PC-9 (cell line): ENCODE results near the gene MED20. TPM values are rescaled to one million over a fixed set of nuclear protein-coding genes. Genes with fewer than 3 reads are reported as not detected.

Source experiments
- BruUV-seq: library from RNA; stranded (reverse); fragments of 400-500 nt; replicated peaks from 2 replicates; lab custom pipeline; 2021; lab: Mats Ljungman, UMichigan
- CTCF ChIA-PET: fragments of 300-600 bp; sonication (Branson Sonifier 250); formaldehyde crosslinking; loops from one replicate; lab custom pipeline; 2022; ENCODE audit warnings: antibody characterized with exemption; lab: Charles Lee
- POLR2A ChIA-PET: fragments of 300-600 bp; sonication (Branson Sonifier 250); formaldehyde crosslinking; loops from one replicate; lab custom pipeline; 2022; ENCODE audit warnings: antibody characterized with exemption; ENCODE audit not compliant: unreplicated experiment; lab: Charles Lee
- DNase-seq, 2 experiments: peaks; one replicate each; pipeline versions ENCODE4 v3.0.0 to v3.0.0-alpha.2; 2015 to 2022; ENCODE audit warnings: mixed read lengths in 1 of 2
- H2AFZ ChIP-seq: fragments of 200-600 bp; sonication (generic); 2 replicates; pipeline ENCODE4 v1.8.1; 2017; ENCODE audit warnings: antibody characterized with exemption
- H3F3A ChIP-seq: fragments of 200-600 bp; sonication (generic); 2 replicates; pipeline ENCODE4 v1.8.1; 2017; ENCODE audit warnings: antibody characterized with exemption, mild to moderate bottlenecking, low read depth; ENCODE audit not compliant: insufficient read depth
- H3K27ac ChIP-seq: fragments of 200-600 bp; sonication (generic); 2 replicates; pipeline ENCODE4 v1.6.1; 2016; ENCODE audit warnings: mixed run types
- H3K27me3 ChIP-seq: fragments of 200-600 bp; sonication (generic); 2 replicates; pipeline ENCODE4 v1.6.1; 2016; ENCODE audit warnings: low read depth, mixed run types; ENCODE audit not compliant: insufficient read depth
- H3K36me3 ChIP-seq: fragments of 200-600 bp; sonication (generic); 2 replicates; pipeline ENCODE4 v1.6.1; 2016; ENCODE audit warnings: low read depth, mixed run types
- H3K4me1 ChIP-seq: fragments of 200-600 bp; sonication (generic); replicated peaks from 2 replicates; pipeline ENCODE4 v1.6.1; 2016; ENCODE audit warnings: mixed run types; ENCODE audit not compliant: insufficient read depth
- H3K4me2 ChIP-seq: fragments of 200-600 bp; sonication (generic); 2 replicates; pipeline ENCODE4 v1.6.1; 2017; ENCODE audit warnings: mixed run types
- H3K4me3 ChIP-seq: fragments of 200-600 bp; sonication (generic); 2 replicates; pipeline ENCODE4 v1.6.1; 2016; ENCODE audit warnings: mixed run types
- H3K79me2 ChIP-seq: fragments of 200-600 bp; sonication (generic); 2 replicates; pipeline ENCODE4 v1.6.1; 2017; ENCODE audit warnings: low read depth, mixed run types
- H3K9me2 ChIP-seq: fragments of 200-600 bp; sonication (generic); 2 replicates; pipeline ENCODE4 v1.8.1; 2017; ENCODE audit warnings: mild to moderate bottlenecking; ENCODE audit not compliant: insufficient read depth
- H3K9me3 ChIP-seq: fragments of 200-600 bp; sonication (generic); 2 replicates; pipeline ENCODE4 v1.8.1; 2016; ENCODE audit warnings: low read depth; ENCODE audit not compliant: insufficient read depth
- H4K20me1 ChIP-seq: fragments of 200-600 bp; sonication (generic); 2 replicates; pipeline ENCODE4 v1.8.1; 2017; ENCODE audit not compliant: insufficient read depth
- CTCF ChIP-seq: fragments of 200-600 bp; sonication (generic); conservative IDR thresholded peaks from 2 replicates; pipeline ENCODE4 v1.6.1; 2017; ENCODE audit warnings: mixed run types, antibody characterized with exemption, mild to moderate bottlenecking, moderate library complexity
- EZH2 ChIP-seq: fragments of 200-600 bp; sonication (generic); IDR thresholded peaks from 2 replicates; pipeline ENCODE4 v1.8.0; 2017; ENCODE audit warnings: antibody characterized with exemption, low read depth
- intact Hi-C: fragments of 100-400 bp; cut with micrococcal nuclease; formaldehyde crosslinking; loops from one replicate; pipeline ENCODE4 v1.10.0; 2022; ENCODE audit not compliant: unreplicated experiment
- total RNA-seq: library from RNA; stranded (reverse); gene quantifications from 2 replicates; pipeline ENCODE4 v1.2.3, GENCODE V29; 2021

MED20 gene
- total RNA-seq, 1 experiment from 2014 or later: 45.8 TPM

- POLR2A ChIA-PET: interaction anchor here (0.7 kb wide), 1 partner anchor 507 kb away, joined by 3 read pairs; no protein-coding TSS in a partner anchor
- Histone ChIP-seq H3K4me1 (peaks cover 12% of the 10 kb centered on the region), H3K4me3 (no peak overlapping the region), H2AFZ (no peak overlapping the region), H3K4me2 (no peak overlapping the region), H4K20me1 (no peaks in the 10 kb centered on the region), H3F3A (peaks cover 12% of the 10 kb centered on the region; the same call in 1 of the 2 replicates), H3K79me2 (no peaks in the 10 kb centered on the region), H3K9me3 (no peaks in the 10 kb centered on the region), H3K27ac (no peak overlapping the region), H3K9me2 (no peaks in the 10 kb centered on the region), H3K36me3 (no peaks in the 10 kb centered on the region), H3K27me3 (no peaks in the 10 kb centered on the region)
- DNase-seq: no peak
- intact Hi-C loops: no loop called here
- CTCF ChIA-PET: no interaction called here
- TF ChIP-seq CTCF (no peak), EZH2 (no peak)
- no TSS peak for BruUV-seq
Observed at GRCh38 chr6:41960028-41960427, 39.1 kb upstream of the MED20 start.

GRCh38 chr6:41958022-41958856 is 37.3 kb upstream of the MED20 start:
- peaks cover 13% of the 10 kb centered on the region; the same call in 1 of the 2 replicates for H3F3A ChIP-seq
- intact Hi-C loops: no loop called here
- ChIA-PET POLR2A (no interaction called here), CTCF (no interaction called here)
- no peaks in the 10 kb centered on the region for H3K9me2 ChIP-seq
- H4K20me1 ChIP-seq: no peaks in the 10 kb centered on the region
- H3K4me3 ChIP-seq: no peak overlapping the region
- no peaks in the 10 kb centered on the region for H3K9me3 ChIP-seq
- H3K4me2 ChIP-seq: no peak overlapping the region
- TF ChIP-seq CTCF (no peak), EZH2 (no peak)
- no peak overlapping the region for H2AFZ ChIP-seq
- H3K79me2 ChIP-seq: no peaks in the 10 kb centered on the region
- no peaks in the 10 kb centered on the region for H3K36me3 ChIP-seq
- H3K27ac ChIP-seq: no peak overlapping the region
- BruUV-seq: no TSS peak
- no peak for DNase-seq
- peaks cover 12% of the 10 kb centered on the region for H3K4me1 ChIP-seq
- H3K27me3 ChIP-seq: no peaks in the 10 kb centered on the region

- no peaks in the 10 kb centered on the region for H3K79me2 ChIP-seq
- intact Hi-C loops: no loop called here
- ChIA-PET CTCF (no interaction called here), POLR2A (no interaction called here)
- DNase-seq: no peak
- H3K4me3 ChIP-seq: no peak overlapping the region
- no peaks in the 10 kb centered on the region for H3K9me2 ChIP-seq
- peaks cover 11% of the 10 kb centered on the region for H3K4me1 ChIP-seq
- no peaks in the 10 kb centered on the region for H3K36me3 ChIP-seq
- no peak overlapping the region for H3K27ac ChIP-seq
- H3K27me3 ChIP-seq: no peaks in the 10 kb centered on the region
- no peaks in the 10 kb centered on the region for H4K20me1 ChIP-seq
- H3K4me2 ChIP-seq: no peak overlapping the region
- no peaks in the 10 kb centered on the region for H3K9me3 ChIP-seq
- BruUV-seq: no TSS peak
- H2AFZ ChIP-seq: no peak overlapping the region
- peaks cover 13% of the 10 kb centered on the region; the same call in 1 of the 2 replicates for H3F3A ChIP-seq
- TF ChIP-seq CTCF: no peak
Observed at GRCh38 chr6:41957117-41957516, 36.2 kb upstream of the MED20 start.
